Brain microvascular endothelial cell (primary cell): Measurements from ENCODE around the gene CALCOCO1.
"Not testable (repeated sequence)": the region's sequence is repeated elsewhere in the genome, so short reads cannot be mapped to it uniquely, and the experiment has no call there.

ENCODE experiments used
- DNase-seq: peaks from one replicate; pipeline ENCODE4 v3.0.0-alpha.2; 2020
- H3K27ac ChIP-seq: fragments of 250-450 bp; sonication (Bioruptor Pico); 2 replicates; pipeline ENCODE4 v1.5.1; 2020; ENCODE audit warnings: mild to moderate bottlenecking, moderate library complexity
- H3K27me3 ChIP-seq: fragments of 250-450 bp; sonication (Bioruptor Pico); replicated peaks from 2 replicates; pipeline ENCODE4 v1.5.1; 2020; ENCODE audit warnings: mild to moderate bottlenecking
- H3K36me3 ChIP-seq: fragments of 250-450 bp; sonication (Bioruptor Pico); replicated peaks from 2 replicates; pipeline ENCODE4 v1.5.1; 2020; ENCODE audit warnings: mild to moderate bottlenecking
- H3K4me3 ChIP-seq: 2 replicates; pipeline ENCODE4 v1.5.1; 2011; ENCODE audit warnings: low read depth, mild to moderate bottlenecking, control low read depth, low read length, moderate library complexity
- CTCF ChIP-seq: IDR thresholded peaks from 2 replicates; pipeline ENCODE4 v1.5.1; 2011; ENCODE audit warnings: low read depth, mild to moderate bottlenecking, moderate library complexity, low read length, control low read depth, inconsistent platforms; ENCODE audit errors: missing control alignments
- in situ Hi-C: cut with HindIII; loops from 2 replicates; pipeline ENCODE4 v1.10.0; 2017; ENCODE audit warnings: low sequenced_read_pairs, low pct_ligation_motif_present

The CALCOCO1 gene

GRCh38 chr12:53726946-53727309 lies 324 bp downstream of the CALCOCO1 start:
- in situ Hi-C loops, result no loop called here
- Histone ChIP-seq H3K27ac (peak overlapping the region; percentile 47), H3K4me3 (peak overlapping the region; percentile 75), H3K27me3 (no peaks in the 10 kb centered on the region), H3K36me3 (peaks cover 20% of the 10 kb centered on the region)
- DNase-seq, result no peak
- no peak for TF ChIP-seq CTCF

GRCh38 chr12:53726341-53726740 lies 911 bp downstream of the CALCOCO1 start:
- H3K27ac ChIP-seq, result no peak overlapping the region

GRCh38 chr12:53725824-53726223 lies 1.4 kb downstream of the CALCOCO1 start:
- peaks cover 30% of the 10 kb centered on the region for H3K36me3 ChIP-seq
- H3K27ac ChIP-seq, result no peak overlapping the region
- no peaks in the 10 kb centered on the region for H3K27me3 ChIP-seq
- no peak for DNase-seq
- H3K4me3 ChIP-seq, result peak overlapping the region; percentile 20
- in situ Hi-C loops, result no loop called here
- no peak for TF ChIP-seq CTCF

More at GRCh38 chr12:53726341-53726740, 911 bp downstream of the CALCOCO1 start:
- no peak for TF ChIP-seq CTCF
- Histone ChIP-seq H3K36me3 (peaks cover 26% of the 10 kb centered on the region), H3K4me3 (peak overlapping the region; percentile 75), H3K27me3 (no peaks in the 10 kb centered on the region)
- in situ Hi-C loops, result no loop called here
- DNase-seq, result no peak

- Histone ChIP-seq H3K27me3 (no peaks in the 10 kb centered on the region), H3K4me3 (no peak overlapping the region), H3K27ac (no peak overlapping the region), H3K36me3 (peaks cover 34% of the 10 kb centered on the region)
- in situ Hi-C loops, result no loop called here
- no peak for DNase-seq
- no peak for TF ChIP-seq CTCF
Measured at GRCh38 chr12:53722450-53723041, 4.7 kb downstream of the CALCOCO1 start.

GRCh38 chr12:53720946-53721345 lies 6.3 kb downstream of the CALCOCO1 start:
- Histone ChIP-seq H3K36me3 (peaks cover 34% of the 10 kb centered on the region), H3K4me3 (no peak overlapping the region), H3K27me3 (no peaks in the 10 kb centered on the region), H3K27ac (no peak overlapping the region)
- TF ChIP-seq CTCF, result no peak
- in situ Hi-C loops, result no loop called here
- DNase-seq, result no peak

GRCh38 chr12:53719649-53720048 lies 7.6 kb downstream of the CALCOCO1 start:
- H3K27ac ChIP-seq, result no peak overlapping the region
- peaks cover 41% of the 10 kb centered on the region for H3K36me3 ChIP-seq
- TF ChIP-seq CTCF, result no peak
- in situ Hi-C loops, result no loop called here
- no peak overlapping the region for H3K4me3 ChIP-seq
- H3K27me3 ChIP-seq, result no peaks in the 10 kb centered on the region
- DNase-seq, result no peak

- peaks cover 36% of the 10 kb centered on the region for H3K36me3 ChIP-seq
- H3K27me3 ChIP-seq, H3K4me3 ChIP-seq, DNase-seq, H3K27ac ChIP-seq, in situ Hi-C loops: not testable (repeated sequence)
Measured at GRCh38 chr12:53718567-53718966, 8.7 kb downstream of the CALCOCO1 start.
